ENCODE data around the gene FBXL19. TPM values are rescaled to one million over a fixed set of nuclear protein-coding genes. Genes with fewer than 3 reads are reported as not detected.

The FBXL19 gene
- total RNA-seq, 2 experiments from 2014 or later: 16.1 to 34.8 TPM

DNA sequence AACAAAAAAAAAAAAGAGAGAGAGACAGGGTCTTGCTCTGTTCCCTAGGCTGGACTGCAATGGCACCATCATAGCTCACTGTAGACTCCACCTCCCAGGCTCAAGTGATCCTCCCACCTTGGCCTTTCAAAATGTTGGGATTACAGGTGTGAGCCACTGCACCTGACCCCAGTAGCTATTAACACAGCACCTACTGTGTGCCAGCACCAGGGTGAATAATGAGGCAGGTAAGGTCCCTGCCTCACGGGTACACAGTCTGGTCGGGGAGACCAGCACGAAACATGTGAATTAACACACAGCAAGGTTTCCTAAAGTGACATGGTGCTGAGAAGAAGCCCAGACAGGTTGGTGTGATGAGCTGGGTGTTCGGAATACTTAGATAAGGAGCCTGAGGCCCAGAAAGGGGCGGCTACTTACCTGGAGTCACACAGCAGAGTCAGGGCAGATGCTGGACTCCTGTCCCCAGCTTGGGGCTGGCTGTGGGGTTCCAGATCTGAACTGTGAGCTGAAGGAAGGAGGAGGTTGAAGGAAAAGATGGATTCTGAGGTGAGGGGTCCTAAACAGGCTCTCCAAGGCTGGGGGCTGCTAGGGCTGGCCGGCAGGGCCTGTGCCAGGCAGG, 10.5 kb upstream of the FBXL19 start:
- no peak for TF ChIP-seq EZH2phosphoT487 (IDR thresholded peaks at IDR 0.05; ENCODE audit: borderline replicate concordance, low read depth, low read length)
- TF ChIP-seq, protein P1, sequence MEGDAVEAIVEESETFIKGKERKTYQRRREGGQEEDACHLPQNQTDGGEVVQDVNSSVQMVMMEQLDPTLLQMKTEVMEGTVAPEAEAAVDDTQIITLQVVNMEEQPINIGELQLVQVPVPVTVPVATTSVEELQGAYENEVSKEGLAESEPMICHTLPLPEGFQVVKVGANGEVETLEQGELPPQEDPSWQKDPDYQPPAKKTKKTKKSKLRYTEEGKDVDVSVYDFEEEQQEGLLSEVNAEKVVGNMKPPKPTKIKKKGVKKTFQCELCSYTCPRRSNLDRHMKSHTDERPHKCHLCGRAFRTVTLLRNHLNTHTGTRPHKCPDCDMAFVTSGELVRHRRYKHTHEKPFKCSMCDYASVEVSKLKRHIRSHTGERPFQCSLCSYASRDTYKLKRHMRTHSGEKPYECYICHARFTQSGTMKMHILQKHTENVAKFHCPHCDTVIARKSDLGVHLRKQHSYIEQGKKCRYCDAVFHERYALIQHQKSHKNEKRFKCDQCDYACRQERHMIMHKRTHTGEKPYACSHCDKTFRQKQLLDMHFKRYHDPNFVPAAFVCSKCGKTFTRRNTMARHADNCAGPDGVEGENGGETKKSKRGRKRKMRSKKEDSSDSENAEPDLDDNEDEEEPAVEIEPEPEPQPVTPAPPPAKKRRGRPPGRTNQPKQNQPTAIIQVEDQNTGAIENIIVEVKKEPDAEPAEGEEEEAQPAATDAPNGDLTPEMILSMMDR (conservative IDR thresholded peaks at IDR 0.05; ENCODE audit: low read length): no peak
- intact Hi-C loops (cut with micrococcal nuclease; ENCODE audit: unreplicated experiment): no loop called here

DNA sequence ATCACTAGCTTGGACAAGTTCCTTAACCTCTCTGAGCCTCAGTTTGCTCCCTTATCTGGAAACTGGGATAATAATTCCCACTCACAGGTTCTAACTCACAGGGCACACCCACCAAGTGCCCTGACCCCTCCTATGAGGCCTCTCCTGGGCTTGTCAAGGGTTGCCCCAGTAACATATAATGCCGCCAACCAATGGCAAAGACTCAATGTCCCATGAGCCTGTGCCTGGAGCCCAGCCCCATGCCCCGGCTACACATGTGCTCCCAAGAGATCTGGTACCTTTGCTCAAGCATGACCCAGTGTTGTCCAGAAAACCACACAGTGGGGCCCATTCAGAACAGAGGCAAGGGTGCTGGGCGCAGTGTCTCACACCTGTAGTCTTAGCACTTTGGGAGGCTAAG, 8.5 kb upstream of the FBXL19 start:
- H2AFZ ChIP-seq (ENCODE audit: low read length): no peak overlapping the region
- no peaks in the 10 kb centered on the region for H3K9me2 ChIP-seq (ENCODE audit: insufficient read depth, low read length)
- H3K79me2 ChIP-seq (ENCODE audit: insufficient read depth, low read depth, low read length): no peaks in the 10 kb centered on the region
- no peaks in the 10 kb centered on the region for H4K20me1 ChIP-seq (ENCODE audit: insufficient read depth, low read length)
- intact Hi-C loops (cut with micrococcal nuclease; ENCODE audit: unreplicated experiment): no loop called here
- no peaks in the 10 kb centered on the region for H3K4me1 ChIP-seq (ENCODE audit: insufficient read depth, low read length, poor library complexity, severe bottlenecking)
- no peaks in the 10 kb centered on the region for H3K9me3 ChIP-seq (ENCODE audit: low read length)
- H3K36me3 ChIP-seq (ENCODE audit: insufficient read depth, low read length): no peaks in the 10 kb centered on the region
- TF ChIP-seq, protein P1 (conservative IDR thresholded peaks at IDR 0.05; ENCODE audit: low read length): no peak
- TF ChIP-seq EZH2phosphoT487 (IDR thresholded peaks at IDR 0.05; ENCODE audit: borderline replicate concordance, low read depth, low read length): no peak
- no peak overlapping the region for H3K4me3 ChIP-seq (ENCODE audit: low read depth, low read length, poor library complexity, severe bottlenecking)
- ChIA-PET POLR2A (no interaction called here), CTCF (ENCODE audit: unreplicated experiment) (no interaction called here)
- no peak for DNase-seq (ENCODE audit: low spot score)
- H3K27ac ChIP-seq (ENCODE audit: low read depth, low read length, poor library complexity, severe bottlenecking): no peak overlapping the region
- no peak overlapping the region for H3K4me2 ChIP-seq (ENCODE audit: low read length)
- no TSS peak for BruUV-seq (replicated peaks)

More for the DNA sequence above, 10.5 kb upstream of the FBXL19 start:
- no peak overlapping the region for H2AFZ ChIP-seq (ENCODE audit: low read length)
- no peak for DNase-seq (ENCODE audit: low spot score)
- no peaks in the 10 kb centered on the region for H3K9me3 ChIP-seq (ENCODE audit: low read length)
- H3K4me1 ChIP-seq (ENCODE audit: insufficient read depth, low read length, poor library complexity, severe bottlenecking): no peaks in the 10 kb centered on the region
- no peak overlapping the region for H3K4me3 ChIP-seq (ENCODE audit: low read depth, low read length, poor library complexity, severe bottlenecking)
- no peaks in the 10 kb centered on the region for H3K9me2 ChIP-seq (ENCODE audit: insufficient read depth, low read length)
- no peak overlapping the region for H3K27ac ChIP-seq (ENCODE audit: low read depth, low read length, poor library complexity, severe bottlenecking)
- ChIA-PET POLR2A (no interaction called here), CTCF (ENCODE audit: unreplicated experiment) (no interaction called here)
- no peaks in the 10 kb centered on the region for H4K20me1 ChIP-seq (ENCODE audit: insufficient read depth, low read length)
- no peaks in the 10 kb centered on the region for H3K36me3 ChIP-seq (ENCODE audit: insufficient read depth, low read length)
- H3K4me2 ChIP-seq (ENCODE audit: low read length): no peak overlapping the region
- BruUV-seq (replicated peaks): no TSS peak
- no peaks in the 10 kb centered on the region for H3K79me2 ChIP-seq (ENCODE audit: insufficient read depth, low read depth, low read length)

GRCh38 chr16:30918614-30919013, 4.8 kb upstream of the FBXL19 start:
- Histone ChIP-seq H2AFZ (ENCODE audit: low read length) (no peak overlapping the region), H3K4me3 (ENCODE audit: low read depth, low read length, poor library complexity, severe bottlenecking) (no peak overlapping the region), H3K4me2 (ENCODE audit: low read length) (no peak overlapping the region), H3K9me3 (ENCODE audit: low read length) (no peaks in the 10 kb centered on the region), H3K79me2 (ENCODE audit: insufficient read depth, low read depth, low read length) (no peaks in the 10 kb centered on the region), H3K36me3 (ENCODE audit: insufficient read depth, low read length) (no peaks in the 10 kb centered on the region), H3K9me2 (ENCODE audit: insufficient read depth, low read length) (no peaks in the 10 kb centered on the region), H3K27ac (ENCODE audit: low read depth, low read length, poor library complexity, severe bottlenecking) (no peak overlapping the region), H3K4me1 (ENCODE audit: insufficient read depth, low read length, poor library complexity, severe bottlenecking) (peaks cover 7% of the 10 kb centered on the region), H4K20me1 (ENCODE audit: insufficient read depth, low read length) (no peaks in the 10 kb centered on the region)
- CTCF ChIA-PET (ENCODE audit: unreplicated experiment): no interaction called here
- POLR2A ChIA-PET: interaction anchor here (0.6 kb wide), 2 partner anchors 66 to 119 kb away, joined by 4 to 7 read pairs; no protein-coding TSS in a partner anchor
- BruUV-seq (replicated peaks): no TSS peak
- no peak for DNase-seq (ENCODE audit: low spot score)
- TF ChIP-seq EZH2phosphoT487 (IDR thresholded peaks at IDR 0.05; ENCODE audit: borderline replicate concordance, low read depth, low read length): no peak
- TF ChIP-seq, protein P1 (conservative IDR thresholded peaks at IDR 0.05; ENCODE audit: low read length): no peak
- intact Hi-C loops (cut with micrococcal nuclease; ENCODE audit: unreplicated experiment): no loop called here

All from OCI-LY7 (cell line).